IPS-NIHi7 (cell line): Measurements from ENCODE around the gene ZNF174.
A peak's percentile ranks its signal among the peaks of the same experiment; 100 is the strongest.

Experiments
- DNase-seq: peaks from one replicate; pipeline ENCODE4 v3.0.0; 2012; ENCODE audit warnings: mixed read lengths; ENCODE audit errors: extremely low spot score

The ZNF174 gene

GRCh38 chr16:3400779-3401688, at the start of gene ZNF174, which contains the start of gene ZSCAN32:
Gene ZNF174, plus strand, starts transcription at chr16:3401215. Its CDS starts 790 bp downstream, at chr16:3402005.
Gene ZSCAN32, minus strand, starts transcription at chr16:3401004. Its CDS starts 3,447 bp downstream, at chr16:3397557.
- peak; percentile 100 for DNase-seq

GRCh38 chr16:3355589-3355988, 45.4 kb upstream of the ZNF174 start, which contains the start of gene OR2C1:
Gene OR2C1, plus strand, starts transcription at chr16:3355889. Its CDS starts 52 bp downstream, at chr16:3355941.
- DNase-seq, result no peak

- DNase-seq, result no peak
Observed at GRCh38 chr16:3356118-3356517, 44.9 kb upstream of the ZNF174 start.

- no peak for DNase-seq
Observed at GRCh38 chr16:3358871-3359270, 42.1 kb upstream of the ZNF174 start.

- no peak for DNase-seq
Observed at GRCh38 chr16:3362931-3363330, 38.1 kb upstream of the ZNF174 start.

- DNase-seq, result no peak
Observed at GRCh38 chr16:3363793-3364192, 37.2 kb upstream of the ZNF174 start.

GRCh38 chr16:3364774-3365427, 36.1 kb upstream of the ZNF174 start:
- DNase-seq, result no peak

- DNase-seq, result no peak
Observed at GRCh38 chr16:3369073-3369472, 31.9 kb upstream of the ZNF174 start.

GRCh38 chr16:3375680-3376079, 25.3 kb upstream of the ZNF174 start:
- DNase-seq, result no peak

- DNase-seq, result no peak
Observed at GRCh38 chr16:3377917-3378316, 23.1 kb upstream of the ZNF174 start.

GRCh38 chr16:3383045-3383448, 18.0 kb upstream of the ZNF174 start:
- no peak for DNase-seq

- no peak for DNase-seq
Observed at GRCh38 chr16:3388325-3388724, 12.7 kb upstream of the ZNF174 start.

GRCh38 chr16:3389663-3390338, 11.2 kb upstream of the ZNF174 start:
- DNase-seq, result no peak

GRCh38 chr16:3400446-3400778, 603 bp upstream of the ZNF174 start:
- no peak for DNase-seq

- peak; percentile 55 for DNase-seq
Observed at GRCh38 chr16:3401719-3402397, 843 bp downstream of the ZNF174 start.

GRCh38 chr16:3408561-3409197, 7.7 kb downstream of the ZNF174 start:
- DNase-seq, result no peak

- DNase-seq, result peak; percentile 43
Observed at GRCh38 chr16:3413730-3414379, 12.8 kb downstream of the ZNF174 start.

GRCh38 chr16:3431779-3432219, 30.8 kb downstream of the ZNF174 start:
- DNase-seq, result no peak

GRCh38 chr16:3434373-3434772, 33.4 kb downstream of the ZNF174 start:
- no peak for DNase-seq

GRCh38 chr16:3439637-3440036, 38.6 kb downstream of the ZNF174 start:
- no peak for DNase-seq
